ENCODE results near the gene ANG. TPM values are rescaled to one million over a fixed set of nuclear protein-coding genes. Genes with fewer than 3 reads are reported as not detected.

The ANG gene
- total and polyA plus RNA-seq, 9 of the 15 experiments (the other 6 are each of a cell fraction or from before 2014, with no cell fraction given): 0.21 to 0.73 (median 0.34) TPM; not detected in 4

DNA sequence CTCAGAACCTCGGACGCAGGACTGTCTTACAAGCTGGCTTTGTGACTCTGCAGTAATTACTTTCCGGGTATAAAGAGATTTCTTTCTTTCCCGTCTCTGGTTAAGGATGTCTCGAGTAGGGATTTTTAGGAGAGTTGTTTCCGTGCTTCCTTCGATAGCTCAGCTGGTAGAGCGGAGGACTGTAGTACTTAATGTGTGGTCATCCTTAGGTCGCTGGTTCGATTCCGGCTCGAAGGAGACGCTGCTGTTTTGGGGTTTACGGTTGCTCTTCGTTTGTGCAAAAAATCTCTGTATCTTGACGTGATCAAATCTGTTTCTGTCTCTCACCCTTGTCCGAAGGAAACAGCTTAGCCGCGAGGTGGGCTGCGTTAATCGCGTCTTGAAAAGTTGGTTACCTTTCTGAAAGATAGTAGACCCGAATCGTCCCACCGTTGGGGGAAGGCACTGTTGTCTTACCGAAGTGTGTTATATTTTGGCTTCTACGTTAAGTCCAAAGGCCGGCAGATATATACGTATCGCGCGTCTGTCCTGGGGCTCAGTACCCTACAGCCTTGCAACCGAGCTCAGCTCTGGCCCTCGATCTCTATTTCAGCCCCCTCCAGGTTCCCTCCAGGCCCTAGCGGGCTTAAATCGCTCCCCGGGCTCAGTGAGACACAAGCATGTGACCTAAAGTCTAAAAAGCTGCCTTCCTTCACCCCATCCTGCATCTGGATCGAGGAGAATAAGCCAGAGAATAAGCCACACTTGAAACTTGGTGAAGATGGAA, 5.3 kb upstream of the ANG start (continued):
- TF ChIP-seq, protein P1, sequence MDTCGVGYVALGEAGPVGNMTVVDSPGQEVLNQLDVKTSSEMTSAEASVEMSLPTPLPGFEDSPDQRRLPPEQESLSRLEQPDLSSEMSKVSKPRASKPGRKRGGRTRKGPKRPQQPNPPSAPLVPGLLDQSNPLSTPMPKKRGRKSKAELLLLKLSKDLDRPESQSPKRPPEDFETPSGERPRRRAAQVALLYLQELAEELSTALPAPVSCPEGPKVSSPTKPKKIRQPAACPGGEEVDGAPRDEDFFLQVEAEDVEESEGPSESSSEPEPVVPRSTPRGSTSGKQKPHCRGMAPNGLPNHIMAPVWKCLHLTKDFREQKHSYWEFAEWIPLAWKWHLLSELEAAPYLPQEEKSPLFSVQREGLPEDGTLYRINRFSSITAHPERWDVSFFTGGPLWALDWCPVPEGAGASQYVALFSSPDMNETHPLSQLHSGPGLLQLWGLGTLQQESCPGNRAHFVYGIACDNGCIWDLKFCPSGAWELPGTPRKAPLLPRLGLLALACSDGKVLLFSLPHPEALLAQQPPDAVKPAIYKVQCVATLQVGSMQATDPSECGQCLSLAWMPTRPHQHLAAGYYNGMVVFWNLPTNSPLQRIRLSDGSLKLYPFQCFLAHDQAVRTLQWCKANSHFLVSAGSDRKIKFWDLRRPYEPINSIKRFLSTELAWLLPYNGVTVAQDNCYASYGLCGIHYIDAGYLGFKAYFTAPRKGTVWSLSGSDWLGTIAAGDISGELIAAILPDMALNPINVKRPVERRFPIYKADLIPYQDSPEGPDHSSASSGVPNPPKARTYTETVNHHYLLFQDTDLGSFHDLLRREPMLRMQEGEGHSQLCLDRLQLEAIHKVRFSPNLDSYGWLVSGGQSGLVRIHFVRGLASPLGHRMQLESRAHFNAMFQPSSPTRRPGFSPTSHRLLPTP (IDR thresholded peaks at IDR 0.05; ENCODE audit: borderline replicate concordance, extremely low read depth, insufficient read length): peak; percentile 94
- TF ChIP-seq BRD9 (IDR thresholded peaks at IDR 0.05; ENCODE audit: low read depth, partially characterized antibody) (peak; percentile 94), SMARCA5 (IDR thresholded peaks at IDR 0.05) (no peak), ZNF77 (CRISPR knock-in tag; IDR thresholded peaks at IDR 0.05) (no peak), JUND (IDR thresholded peaks at IDR 0.05; ENCODE audit: borderline replicate concordance, low read depth, low read length) (peak; percentile 61), JUND (tag; IDR thresholded peaks at IDR 0.05; ENCODE audit: borderline replicate concordance, low read depth, low read length) (no peak), FOXM1 (IDR thresholded peaks at IDR 0.05; ENCODE audit: low read depth) (no peak), FOXM1 (CRISPR knock-in tag; IDR thresholded peaks at IDR 0.05; ENCODE audit: low read depth) (no peak), SUPT5H (IDR thresholded peaks at IDR 0.05) (no peak), FOXK2 (conservative IDR thresholded peaks at IDR 0.05 in 1 of 2, IDR thresholded peaks at IDR 0.05 in 1 of 2; ENCODE audit: low read depth in 2 of 2) (peak; percentile 52 to 71; a peak in 3 of 4 replicates), YY1 (IDR thresholded peaks at IDR 0.05; ENCODE audit: borderline replicate concordance in 1 of 3, control insufficient read depth in 1 of 3, extremely low read depth in 1 of 3, insufficient read depth in 3 of 3, insufficient read length in 1 of 3, insufficient replicate concordance in 2 of 3, low read depth in 1 of 3, low read length in 2 of 3) (no peak), PRMT5 (CRISPR knock-in tag; IDR thresholded peaks at IDR 0.05) (no peak), SAFB (IDR thresholded peaks at IDR 0.05; ENCODE audit: borderline replicate concordance, low read depth, low read length) (no peak), ZBTB9 (CRISPR knock-in tag; IDR thresholded peaks at IDR 0.05) (no peak), HIVEP1 (CRISPR knock-in tag; IDR thresholded peaks at IDR 0.05) (no peak), POLR2H (tag; IDR thresholded peaks at IDR 0.05; ENCODE audit: low read depth) (peak; percentile 98)
- TF ChIP-seq, protein P2, sequence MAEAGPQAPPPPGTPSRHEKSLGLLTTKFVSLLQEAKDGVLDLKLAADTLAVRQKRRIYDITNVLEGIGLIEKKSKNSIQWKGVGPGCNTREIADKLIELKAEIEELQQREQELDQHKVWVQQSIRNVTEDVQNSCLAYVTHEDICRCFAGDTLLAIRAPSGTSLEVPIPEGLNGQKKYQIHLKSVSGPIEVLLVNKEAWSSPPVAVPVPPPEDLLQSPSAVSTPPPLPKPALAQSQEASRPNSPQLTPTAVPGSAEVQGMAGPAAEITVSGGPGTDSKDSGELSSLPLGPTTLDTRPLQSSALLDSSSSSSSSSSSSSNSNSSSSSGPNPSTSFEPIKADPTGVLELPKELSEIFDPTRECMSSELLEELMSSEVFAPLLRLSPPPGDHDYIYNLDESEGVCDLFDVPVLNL (CRISPR knock-in tag; IDR thresholded peaks at IDR 0.05; ENCODE audit: low read depth): no peak
- TF ChIP-seq, protein P3, sequence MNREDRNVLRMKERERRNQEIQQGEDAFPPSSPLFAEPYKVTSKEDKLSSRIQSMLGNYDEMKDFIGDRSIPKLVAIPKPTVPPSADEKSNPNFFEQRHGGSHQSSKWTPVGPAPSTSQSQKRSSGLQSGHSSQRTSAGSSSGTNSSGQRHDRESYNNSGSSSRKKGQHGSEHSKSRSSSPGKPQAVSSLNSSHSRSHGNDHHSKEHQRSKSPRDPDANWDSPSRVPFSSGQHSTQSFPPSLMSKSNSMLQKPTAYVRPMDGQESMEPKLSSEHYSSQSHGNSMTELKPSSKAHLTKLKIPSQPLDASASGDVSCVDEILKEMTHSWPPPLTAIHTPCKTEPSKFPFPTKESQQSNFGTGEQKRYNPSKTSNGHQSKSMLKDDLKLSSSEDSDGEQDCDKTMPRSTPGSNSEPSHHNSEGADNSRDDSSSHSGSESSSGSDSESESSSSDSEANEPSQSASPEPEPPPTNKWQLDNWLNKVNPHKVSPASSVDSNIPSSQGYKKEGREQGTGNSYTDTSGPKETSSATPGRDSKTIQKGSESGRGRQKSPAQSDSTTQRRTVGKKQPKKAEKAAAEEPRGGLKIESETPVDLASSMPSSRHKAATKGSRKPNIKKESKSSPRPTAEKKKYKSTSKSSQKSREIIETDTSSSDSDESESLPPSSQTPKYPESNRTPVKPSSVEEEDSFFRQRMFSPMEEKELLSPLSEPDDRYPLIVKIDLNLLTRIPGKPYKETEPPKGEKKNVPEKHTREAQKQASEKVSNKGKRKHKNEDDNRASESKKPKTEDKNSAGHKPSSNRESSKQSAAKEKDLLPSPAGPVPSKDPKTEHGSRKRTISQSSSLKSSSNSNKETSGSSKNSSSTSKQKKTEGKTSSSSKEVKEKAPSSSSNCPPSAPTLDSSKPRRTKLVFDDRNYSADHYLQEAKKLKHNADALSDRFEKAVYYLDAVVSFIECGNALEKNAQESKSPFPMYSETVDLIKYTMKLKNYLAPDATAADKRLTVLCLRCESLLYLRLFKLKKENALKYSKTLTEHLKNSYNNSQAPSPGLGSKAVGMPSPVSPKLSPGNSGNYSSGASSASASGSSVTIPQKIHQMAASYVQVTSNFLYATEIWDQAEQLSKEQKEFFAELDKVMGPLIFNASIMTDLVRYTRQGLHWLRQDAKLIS (CRISPR knock-in tag; IDR thresholded peaks at IDR 0.05): 0 out of 2 replicates have a peak, but pooled peaks have one; percentile 8
